ENCODE results near the gene ARHGAP11A.
"Not testable (repeated sequence)": the region's sequence is repeated elsewhere in the genome, so short reads cannot be mapped to it uniquely, and the experiment has no call there.

The ARHGAP11A gene

GRCh38 chr15:32615051-32615870, at the start of gene ARHGAP11A:
Gene ARHGAP11A (plus strand): TSS chr15:32615504. CDS start chr15:32616212, 708 bp downstream.
- Mint-ChIP-seq H3K4me3 (peak within 1 kb of the TSS; percentile 96), H3K4me1 (ENCODE audit: low read depth) (peaks cover 20% of the 10 kb centered on the region), H3K36me3 (ENCODE audit: low read depth) (peaks cover 14% of the 10 kb centered on the region), H3K27ac (peak within 1 kb of the TSS; percentile 95)
- H3K27me3 Mint-ChIP-seq (ENCODE audit: low read depth); H3K9me3 Mint-ChIP-seq: not testable (repeated sequence)

- not testable (repeated sequence) for H3K4me1 Mint-ChIP-seq (ENCODE audit: low read depth); H3K9me3 Mint-ChIP-seq; H3K4me3 Mint-ChIP-seq; H3K27me3 Mint-ChIP-seq (ENCODE audit: low read depth); H3K27ac Mint-ChIP-seq; H3K36me3 Mint-ChIP-seq (ENCODE audit: low read depth)
Observed at GRCh38 chr15:32568988-32569387, 46.3 kb upstream of the ARHGAP11A start.

GRCh38 chr15:32578482-32578881, 36.8 kb upstream of the ARHGAP11A start:
- not testable (repeated sequence) for H3K27me3 Mint-ChIP-seq (ENCODE audit: low read depth); H3K36me3 Mint-ChIP-seq (ENCODE audit: low read depth); H3K9me3 Mint-ChIP-seq; H3K4me1 Mint-ChIP-seq (ENCODE audit: low read depth)
- H3K4me3 Mint-ChIP-seq, result peak overlapping the region; percentile 71
- peak overlapping the region; percentile 89 for H3K27ac Mint-ChIP-seq

- not testable (repeated sequence) for H3K4me1 Mint-ChIP-seq (ENCODE audit: low read depth); H3K36me3 Mint-ChIP-seq (ENCODE audit: low read depth); H3K27me3 Mint-ChIP-seq (ENCODE audit: low read depth); H3K4me3 Mint-ChIP-seq; H3K27ac Mint-ChIP-seq; H3K9me3 Mint-ChIP-seq
Observed at GRCh38 chr15:32585844-32586243, 29.5 kb upstream of the ARHGAP11A start.

GRCh38 chr15:32593151-32593550, 22.2 kb upstream of the ARHGAP11A start, which contains the start of gene GOLGA8N:
Gene GOLGA8N (plus strand): TSS chr15:32593456.
- H3K27me3 Mint-ChIP-seq (ENCODE audit: low read depth); H3K36me3 Mint-ChIP-seq (ENCODE audit: low read depth); H3K9me3 Mint-ChIP-seq; H3K27ac Mint-ChIP-seq; H3K4me1 Mint-ChIP-seq (ENCODE audit: low read depth); H3K4me3 Mint-ChIP-seq: not testable (repeated sequence)

GRCh38 chr15:32609518-32609917, 5.8 kb upstream of the ARHGAP11A start:
- not testable (repeated sequence) for H3K9me3 Mint-ChIP-seq; H3K4me1 Mint-ChIP-seq (ENCODE audit: low read depth); H3K36me3 Mint-ChIP-seq (ENCODE audit: low read depth); H3K27ac Mint-ChIP-seq; H3K4me3 Mint-ChIP-seq; H3K27me3 Mint-ChIP-seq (ENCODE audit: low read depth)

GRCh38 chr15:32610719-32611118, 4.6 kb upstream of the ARHGAP11A start:
- not testable (repeated sequence) for H3K9me3 Mint-ChIP-seq; H3K4me1 Mint-ChIP-seq (ENCODE audit: low read depth); H3K27me3 Mint-ChIP-seq (ENCODE audit: low read depth); H3K4me3 Mint-ChIP-seq; H3K27ac Mint-ChIP-seq; H3K36me3 Mint-ChIP-seq (ENCODE audit: low read depth)

GRCh38 chr15:32614712-32615050, 623 bp upstream of the ARHGAP11A start:
- H3K4me1 Mint-ChIP-seq (ENCODE audit: low read depth), result peaks cover 20% of the 10 kb centered on the region
- peaks cover 14% of the 10 kb centered on the region for H3K36me3 Mint-ChIP-seq (ENCODE audit: low read depth)
- not testable (repeated sequence) for H3K27me3 Mint-ChIP-seq (ENCODE audit: low read depth); H3K9me3 Mint-ChIP-seq
- peak overlapping the region; percentile 95 for H3K27ac Mint-ChIP-seq
- H3K4me3 Mint-ChIP-seq, result peak overlapping the region; percentile 96

- Mint-ChIP-seq H3K4me3 (peak overlapping the region; percentile 96), H3K27ac (peak overlapping the region; percentile 95), H3K36me3 (ENCODE audit: low read depth) (peaks cover 14% of the 10 kb centered on the region), H3K4me1 (ENCODE audit: low read depth) (peaks cover 18% of the 10 kb centered on the region)
- not testable (repeated sequence) for H3K27me3 Mint-ChIP-seq (ENCODE audit: low read depth); H3K9me3 Mint-ChIP-seq
Observed at GRCh38 chr15:32615871-32616426, 645 bp downstream of the ARHGAP11A start.

GRCh38 chr15:32636410-32636809, 21.1 kb downstream of the ARHGAP11A start:
- Mint-ChIP-seq H3K4me1 (ENCODE audit: low read depth) (peaks cover 5% of the 10 kb centered on the region), H3K9me3 (no peaks in the 10 kb centered on the region), H3K36me3 (ENCODE audit: low read depth) (peaks cover 44% of the 10 kb centered on the region), H3K27ac (no peak overlapping the region), H3K27me3 (ENCODE audit: low read depth) (no peaks in the 10 kb centered on the region), H3K4me3 (no peak overlapping the region)

- no peaks in the 10 kb centered on the region for H3K9me3 Mint-ChIP-seq
- H3K4me1 Mint-ChIP-seq (ENCODE audit: low read depth), result peaks cover 8% of the 10 kb centered on the region
- no peak overlapping the region for H3K27ac Mint-ChIP-seq
- H3K27me3 Mint-ChIP-seq (ENCODE audit: low read depth), result no peaks in the 10 kb centered on the region
- H3K4me3 Mint-ChIP-seq, result no peak overlapping the region
- H3K36me3 Mint-ChIP-seq (ENCODE audit: low read depth), result peaks cover 44% of the 10 kb centered on the region
Observed at GRCh38 chr15:32636908-32637567, 21.7 kb downstream of the ARHGAP11A start.

GRCh38 chr15:32637704-32638103, 22.4 kb downstream of the ARHGAP11A start:
- no peaks in the 10 kb centered on the region for H3K9me3 Mint-ChIP-seq
- no peaks in the 10 kb centered on the region for H3K27me3 Mint-ChIP-seq (ENCODE audit: low read depth)
- peaks cover 44% of the 10 kb centered on the region for H3K36me3 Mint-ChIP-seq (ENCODE audit: low read depth)
- H3K4me1 Mint-ChIP-seq (ENCODE audit: low read depth), result peaks cover 8% of the 10 kb centered on the region
- no peak overlapping the region for H3K27ac Mint-ChIP-seq
- H3K4me3 Mint-ChIP-seq, result no peak overlapping the region

GRCh38 chr15:32641517-32642059, 26.3 kb downstream of the ARHGAP11A start, which contains the start of gene SCG5:
Gene SCG5 (plus strand): TSS chr15:32641710. CDS start chr15:32643593, 1,883 bp downstream.
- no peaks in the 10 kb centered on the region for H3K27me3 Mint-ChIP-seq (ENCODE audit: low read depth)

GRCh38 chr15:32642667-32643435, 27.5 kb downstream of the ARHGAP11A start:
- Mint-ChIP-seq H3K9me3 (no peaks in the 10 kb centered on the region), H3K36me3 (ENCODE audit: low read depth) (peaks cover 18% of the 10 kb centered on the region), H3K27me3 (ENCODE audit: low read depth) (no peaks in the 10 kb centered on the region), H3K4me3 (no peak overlapping the region), H3K4me1 (ENCODE audit: low read depth) (peaks cover 7% of the 10 kb centered on the region), H3K27ac (no peak overlapping the region)

More at GRCh38 chr15:32641517-32642059, 26.3 kb downstream of the ARHGAP11A start, which contains the start of gene SCG5:
- Mint-ChIP-seq H3K27ac (peak within 1 kb of the TSS; percentile 9), H3K9me3 (no peaks in the 10 kb centered on the region), H3K36me3 (ENCODE audit: low read depth) (peaks cover 21% of the 10 kb centered on the region), H3K4me1 (ENCODE audit: low read depth) (peaks cover 7% of the 10 kb centered on the region), H3K4me3 (no peak within 1 kb of the TSS)
